ENCODE data around the gene CCDC34.

CCDC34 gene

GRCh38 chr11:27290261-27291050 is 72.6 kb downstream of the CCDC34 start:
- DNase-seq (ENCODE audit: low read depth): no peak

Measured in GM04503 (cell line).